ENCODE results near the gene RAD18. TPM values are rescaled to one million over a fixed set of nuclear protein-coding genes. Genes with fewer than 3 reads are reported as not detected.

Gene RAD18
- polyA plus RNA-seq, 3 donors: 1.9 to 6.9 (median 5.1) TPM

- Histone ChIP-seq H3K36me3 (replicated peaks in 1 of 2; ENCODE audit: control insufficient read depth in 1 of 2, insufficient read depth in 2 of 2, low read length in 2 of 2) (peaks cover 20 to 79% of the 10 kb centered on the region in 2 donors), H3K4me1 (ENCODE audit: control insufficient read depth in 1 of 2, insufficient read depth in 2 of 2, low read length in 2 of 2) (no peaks in the 10 kb centered on the region), H3K79me2 (ENCODE audit: insufficient read depth, low read length) (no peaks in the 10 kb centered on the region), H2AFZ (ENCODE audit: insufficient read depth, low read depth, low read length, poor library complexity, severe bottlenecking) (no peak overlapping the region), H3K9me3 (replicated peaks in 1 of 2; ENCODE audit: control insufficient read depth in 1 of 2, insufficient read depth in 1 of 2, low read length in 2 of 2) (no peaks in the 10 kb centered on the region), H3K4me2 (replicated peaks; ENCODE audit: extremely low read depth, low read length, poor library complexity, severe bottlenecking) (no peak overlapping the region), H3K9ac (ENCODE audit: insufficient read depth, low read length, poor library complexity, severe bottlenecking) (no peak overlapping the region), H3K4me3 (replicated peaks in 1 of 3; ENCODE audit: low read depth in 2 of 3, low read length in 3 of 3) (no peak overlapping the region), H3K27me3 (ENCODE audit: control insufficient read depth in 2 of 2, insufficient read depth in 2 of 2, low read length in 2 of 2) (no peaks in the 10 kb centered on the region), H3K27ac (ENCODE audit: low read depth in 1 of 2, low read length in 2 of 2) (no peak overlapping the region), H4K20me1 (ENCODE audit: insufficient read depth, low read length) (no peaks in the 10 kb centered on the region)
- Mint-ChIP-seq H3K9me3 (no peaks in the 10 kb centered on the region), H3K36me3 (peaks cover 44 to 53% of the 10 kb centered on the region in 2 donors), H3K27me3 (ENCODE audit: low read depth in 3 of 3) (no peaks in the 10 kb centered on the region), H3K27ac (no peak overlapping the region), H3K4me3 (no peak overlapping the region), H3K4me1 (no peaks in the 10 kb centered on the region)
- intact Hi-C loops (cut with micrococcal nuclease): no loop called here
- no peak for DNase-seq
- TF ChIP-seq CTCF (IDR thresholded peaks at IDR 0.05): no peak
- no CpG with 5 or more reads among the region's 6 CpGs for WGBS (ENCODE audit: insufficient coverage)
Measured at GRCh38 chr3:8937064-8938020, 25.9 kb downstream of the RAD18 start.

- no peak overlapping the region for H3K9ac ChIP-seq (ENCODE audit: insufficient read depth, low read length, poor library complexity, severe bottlenecking)
- Mint-ChIP-seq H3K27ac (no peak overlapping the region), H3K27me3 (ENCODE audit: low read depth in 3 of 3) (no peaks in the 10 kb centered on the region), H3K9me3 (peaks cover 0 to 2% (median 0%) of the 10 kb centered on the region in 7 donors), H3K36me3 (peaks cover 18 to 20% of the 10 kb centered on the region in 2 donors), H3K4me3 (no peak overlapping the region), H3K4me1 (no peaks in the 10 kb centered on the region)
- no peaks in the 10 kb centered on the region for H3K79me2 ChIP-seq (ENCODE audit: insufficient read depth, low read length)
- intact Hi-C loops (cut with micrococcal nuclease): no loop called here
- H3K36me3 ChIP-seq (replicated peaks in 1 of 2; ENCODE audit: control insufficient read depth in 1 of 2, insufficient read depth in 2 of 2, low read length in 2 of 2): peaks cover 6 to 38% of the 10 kb centered on the region in 2 donors
- no peak overlapping the region for H3K4me2 ChIP-seq (replicated peaks; ENCODE audit: extremely low read depth, low read length, poor library complexity, severe bottlenecking)
- no peak for DNase-seq
- WGBS (ENCODE audit: insufficient coverage): 100% methylated on average over 1 of the region's 2 CpGs
- H3K4me3 ChIP-seq (replicated peaks in 1 of 3; ENCODE audit: low read depth in 2 of 3, low read length in 3 of 3): no peak overlapping the region
- no peaks in the 10 kb centered on the region for H3K4me1 ChIP-seq (ENCODE audit: control insufficient read depth in 1 of 2, insufficient read depth in 2 of 2, low read length in 2 of 2)
- no peaks in the 10 kb centered on the region for H3K9me3 ChIP-seq (replicated peaks in 1 of 2; ENCODE audit: control insufficient read depth in 1 of 2, insufficient read depth in 1 of 2, low read length in 2 of 2)
- H4K20me1 ChIP-seq (ENCODE audit: insufficient read depth, low read length): no peaks in the 10 kb centered on the region
- no peak overlapping the region for H3K27ac ChIP-seq (ENCODE audit: low read depth in 1 of 2, low read length in 2 of 2)
- no peaks in the 10 kb centered on the region for H3K27me3 ChIP-seq (ENCODE audit: control insufficient read depth in 2 of 2, insufficient read depth in 2 of 2, low read length in 2 of 2)
- no peak overlapping the region for H2AFZ ChIP-seq (ENCODE audit: insufficient read depth, low read depth, low read length, poor library complexity, severe bottlenecking)
- TF ChIP-seq CTCF (IDR thresholded peaks at IDR 0.05): no peak
Measured at GRCh38 chr3:8932507-8932906, 30.8 kb downstream of the RAD18 start.

Measured in CD14-positive monocyte (primary cell).